Ureter (tissue), 1 donor: ENCODE measurements around the gene PEPD. TPM values are rescaled to one million over a fixed set of nuclear protein-coding genes. Genes with fewer than 3 reads are reported as not detected.

Source experiments
- DNase-seq: peaks from one replicate; pipeline ENCODE4 v3.0.0-alpha.2; 2020; ENCODE audit warnings: low spot score
- total RNA-seq: library from RNA; stranded (reverse); gene quantifications from one replicate; pipeline ENCODE4 v1.2.4, GENCODE V29; 2023
- donor health status: DM: yes; HTN: yes; CAD: no.

Gene PEPD
- total RNA-seq, 1 donor from 2014 or later = 86.6 TPM

DNA sequence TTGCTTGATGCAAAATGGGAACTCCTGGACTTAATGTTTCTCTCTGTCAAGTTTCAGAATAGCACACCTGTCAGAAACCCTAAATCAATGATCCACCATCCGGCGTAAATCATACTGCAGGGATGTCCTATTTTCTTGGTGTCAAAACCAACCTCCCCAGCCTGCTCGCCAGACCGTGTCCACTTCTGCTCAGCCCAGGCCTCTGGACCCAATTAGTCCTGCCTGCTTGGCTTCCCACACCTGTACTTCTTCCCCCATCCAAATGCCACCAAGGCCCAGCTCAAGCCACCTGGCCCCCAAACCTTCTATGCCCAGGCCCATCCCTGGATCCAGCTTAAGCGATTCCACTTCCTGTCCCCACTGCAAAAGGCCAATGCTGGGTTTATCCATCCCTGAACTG is 25.1 kb upstream of the PEPD start:
- no peak for DNase-seq

DNA sequence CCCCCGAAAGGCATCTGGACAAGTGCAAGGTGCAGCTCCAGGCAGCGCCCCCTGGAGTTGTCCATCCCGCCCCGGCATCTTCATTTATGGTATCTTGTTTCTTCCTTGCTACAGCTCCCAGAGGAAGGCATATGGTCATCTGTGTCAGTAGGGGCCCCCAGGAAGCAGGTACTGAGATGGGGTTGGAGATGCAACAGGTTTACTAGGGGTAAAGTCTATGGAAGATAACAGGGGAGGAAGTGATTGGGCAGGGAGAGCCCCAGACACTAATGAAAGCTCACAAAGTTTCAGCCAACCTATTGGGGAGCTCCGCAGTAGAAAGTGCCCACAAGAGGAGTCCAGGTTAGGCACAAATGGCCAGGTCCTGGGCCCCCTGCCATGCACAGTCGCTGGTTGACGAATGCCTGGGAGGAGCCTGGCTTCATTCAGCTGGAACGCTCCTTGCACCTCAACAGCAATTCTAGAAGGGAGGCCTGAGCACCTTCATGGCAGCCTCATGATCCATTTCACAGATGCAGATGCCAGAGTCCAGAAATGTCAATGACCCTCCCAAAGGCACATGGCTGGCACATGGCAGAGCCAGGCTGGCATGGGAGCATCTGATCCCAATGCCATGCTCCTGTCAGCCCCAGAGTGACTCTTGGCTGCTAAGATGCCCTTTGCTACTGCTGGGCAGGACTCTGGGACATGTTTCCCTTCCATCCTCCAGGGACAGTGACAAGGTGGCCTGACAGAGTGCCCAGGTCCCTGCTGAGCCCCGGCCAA is 23.8 kb upstream of the PEPD start:
- no peak for DNase-seq

DNA sequence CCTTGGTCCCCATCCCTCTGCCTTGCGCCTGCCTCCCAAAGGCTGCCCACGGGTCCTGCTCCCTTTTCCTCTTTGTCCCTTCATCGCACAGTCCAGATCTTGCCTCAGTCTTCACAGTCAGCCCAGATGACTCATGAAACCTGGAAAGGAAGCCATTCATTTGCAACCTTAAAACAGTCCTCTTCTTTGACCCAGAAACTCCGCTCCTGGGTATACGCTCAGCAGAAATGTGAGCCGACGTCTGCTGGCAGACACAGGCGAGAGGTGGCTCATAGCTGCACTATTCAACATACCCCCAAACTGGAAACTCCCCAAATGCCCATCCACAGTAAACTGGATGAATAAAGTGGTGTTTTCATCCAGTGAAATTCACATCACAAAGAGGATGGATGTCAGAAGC is 13.6 kb upstream of the PEPD start:
- DNase-seq = no peak

DNA sequence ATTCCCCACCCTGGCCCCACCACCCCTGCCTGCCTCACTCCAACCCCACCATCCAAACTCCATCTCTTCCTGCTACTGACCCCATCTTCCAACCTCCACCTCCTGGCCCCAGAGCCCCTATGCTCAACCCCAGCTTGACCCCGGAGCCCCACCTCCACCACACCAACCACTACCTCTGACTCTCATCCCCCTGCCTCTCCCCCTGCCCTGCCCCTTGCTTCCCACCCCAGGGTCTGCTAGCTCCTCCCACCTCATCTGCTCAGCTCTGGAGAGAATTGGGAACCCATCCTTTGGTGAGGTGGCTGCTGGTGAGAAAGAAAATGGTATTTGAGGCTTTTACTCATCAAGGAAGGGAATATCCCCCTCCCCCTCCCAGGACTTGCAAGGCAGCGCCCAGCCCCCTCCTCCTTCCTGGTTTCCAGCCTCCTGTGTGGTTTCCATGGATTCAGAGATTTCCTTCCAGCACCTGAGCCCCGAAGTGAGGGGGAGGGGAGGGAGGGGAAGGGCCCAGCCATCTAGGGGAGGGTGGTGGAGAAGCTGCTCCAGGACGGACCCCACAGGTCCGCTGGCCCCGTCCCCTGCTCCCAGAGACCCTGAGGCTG is 11.4 kb upstream of the PEPD start:
- no peak for DNase-seq

DNA sequence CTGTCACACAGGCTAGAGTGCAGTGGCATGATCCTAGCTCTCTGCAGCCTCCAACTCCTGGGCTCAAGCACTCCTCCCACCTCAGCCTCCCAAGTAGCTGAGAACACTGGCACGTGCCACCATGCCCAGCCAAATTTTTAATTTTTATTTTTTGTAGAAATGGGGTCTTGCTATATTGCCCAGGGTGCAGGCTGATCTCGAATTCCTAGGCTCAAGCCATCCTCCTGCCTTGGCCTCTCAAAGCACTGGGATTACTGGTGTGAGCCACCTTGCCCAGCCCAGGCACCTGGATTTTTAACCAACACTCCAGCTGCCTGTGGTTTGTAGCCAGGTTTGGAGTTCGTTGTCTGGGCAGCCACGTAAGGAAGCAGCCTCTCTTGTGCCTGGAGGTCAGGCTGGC is 9.3 kb upstream of the PEPD start:
- no peak for DNase-seq

DNA sequence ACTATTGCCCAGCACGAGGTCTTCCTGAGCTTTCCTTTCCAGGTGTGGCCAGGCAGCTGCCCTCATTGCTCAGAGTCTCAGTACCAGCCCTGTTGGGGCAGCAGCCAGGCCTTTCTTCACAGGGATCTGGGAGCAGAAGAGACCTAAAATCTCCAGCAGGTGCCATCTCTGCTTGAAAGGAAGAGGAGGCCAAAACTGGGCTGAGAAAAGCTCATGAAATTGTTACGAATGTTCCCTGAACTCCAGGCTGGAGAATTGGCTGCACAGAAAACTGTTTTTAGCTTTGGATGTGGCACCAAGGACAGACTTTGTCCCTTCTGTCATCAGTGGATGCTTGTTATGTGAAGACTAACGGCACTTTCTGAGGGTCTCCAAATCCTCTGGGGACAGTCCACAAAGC is 8.7 kb upstream of the PEPD start:
- no peak for DNase-seq

DNA sequence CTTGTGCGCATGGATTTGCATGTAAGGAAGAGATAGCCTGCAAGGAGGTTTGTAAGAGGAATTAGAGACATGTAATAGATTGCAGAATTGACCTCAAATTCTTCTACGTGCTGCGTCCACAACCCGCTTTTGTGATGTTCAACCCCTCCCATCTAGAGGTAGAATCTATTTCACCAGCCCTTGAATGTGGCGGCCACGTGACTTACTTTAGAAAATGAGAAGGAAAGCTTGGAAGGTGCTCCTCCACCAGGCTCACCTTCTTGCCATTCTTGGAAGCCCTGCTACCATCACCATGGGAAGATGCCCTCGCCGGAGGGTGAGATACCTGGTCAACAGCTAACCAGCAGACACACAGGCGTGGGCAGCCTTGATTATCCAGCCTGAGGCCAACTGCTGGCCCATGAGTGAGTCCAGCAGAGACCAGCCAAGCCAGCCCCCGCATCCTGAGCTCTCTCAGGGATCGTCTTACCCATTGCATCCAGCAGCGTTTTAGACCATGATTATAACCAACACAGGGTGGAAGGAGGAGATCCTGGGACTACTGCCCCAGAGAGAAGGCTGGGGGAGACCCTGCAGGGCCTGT is 7.6 kb upstream of the PEPD start:
- DNase-seq = no peak

DNA sequence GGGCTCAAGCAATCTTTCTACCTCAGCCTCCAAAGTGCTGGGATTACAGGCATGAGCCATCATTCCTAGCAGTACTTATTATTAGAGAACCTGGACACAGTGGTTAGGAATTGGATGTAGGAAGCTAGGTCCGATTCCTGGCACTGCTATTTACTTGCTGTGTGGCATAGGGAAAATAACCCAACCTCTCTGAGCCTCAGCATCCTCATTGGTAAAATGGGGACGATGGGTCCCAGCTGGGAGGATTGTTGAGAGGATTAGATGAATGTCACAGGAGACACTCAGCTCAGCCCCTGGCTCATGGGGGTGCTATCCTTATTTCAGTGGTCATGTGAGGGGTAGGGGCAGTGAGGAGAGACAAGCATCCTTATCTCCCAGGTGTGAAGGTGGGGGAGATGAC is 6.8 kb upstream of the PEPD start:
- DNase-seq = no peak

DNA sequence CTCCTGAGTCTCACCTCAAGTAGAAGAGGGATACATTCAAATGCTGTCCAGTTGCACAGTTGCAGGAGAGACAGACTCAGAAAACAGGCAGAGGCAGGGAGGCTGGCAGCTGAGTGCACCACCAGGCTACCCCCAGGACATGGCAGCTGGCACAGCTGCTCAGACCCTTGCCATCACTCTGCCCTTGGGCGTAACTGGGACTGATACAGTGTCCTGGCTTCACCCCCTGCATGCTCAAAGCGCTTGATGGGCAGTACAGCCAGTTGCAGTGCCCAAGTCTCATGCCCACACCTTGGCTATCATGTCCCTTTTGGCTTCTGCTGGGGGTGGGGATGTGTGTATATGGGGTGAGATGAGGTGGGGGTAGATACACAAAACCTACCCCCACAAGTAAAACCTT is 5.5 kb upstream of the PEPD start:
- DNase-seq = no peak

DNA sequence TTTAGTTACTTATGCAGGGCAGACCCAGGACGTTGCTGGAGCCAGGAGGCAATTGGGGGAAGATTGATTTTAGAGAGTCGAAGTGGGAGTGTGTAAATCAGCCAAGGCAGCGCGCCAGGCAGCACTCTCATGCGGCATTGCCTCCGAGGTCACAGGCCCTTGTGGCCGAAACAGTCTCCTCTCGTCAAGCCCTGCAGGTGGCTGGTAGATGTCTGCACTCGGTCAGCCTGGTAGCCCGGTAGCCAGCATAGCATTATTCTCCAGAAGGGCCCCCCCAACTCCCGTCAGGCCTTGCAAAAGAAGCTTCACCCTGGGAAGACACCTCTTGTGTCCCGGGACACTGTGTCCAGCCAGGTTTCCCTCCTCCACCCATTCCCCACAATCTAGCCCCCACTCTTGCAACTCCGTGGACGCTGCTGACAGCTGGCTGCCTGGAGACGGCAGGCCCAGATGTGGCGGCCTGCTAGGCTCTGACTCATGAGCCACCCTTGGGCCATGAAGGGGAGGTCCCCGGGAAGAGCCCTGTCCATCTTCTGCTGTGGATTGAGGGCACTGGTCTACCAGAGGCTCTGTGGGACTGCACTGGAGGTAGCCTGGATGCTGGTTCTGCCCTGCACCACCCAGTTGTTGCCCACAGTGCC is 2.6 kb upstream of the PEPD start:
- no peak for DNase-seq

DNA sequence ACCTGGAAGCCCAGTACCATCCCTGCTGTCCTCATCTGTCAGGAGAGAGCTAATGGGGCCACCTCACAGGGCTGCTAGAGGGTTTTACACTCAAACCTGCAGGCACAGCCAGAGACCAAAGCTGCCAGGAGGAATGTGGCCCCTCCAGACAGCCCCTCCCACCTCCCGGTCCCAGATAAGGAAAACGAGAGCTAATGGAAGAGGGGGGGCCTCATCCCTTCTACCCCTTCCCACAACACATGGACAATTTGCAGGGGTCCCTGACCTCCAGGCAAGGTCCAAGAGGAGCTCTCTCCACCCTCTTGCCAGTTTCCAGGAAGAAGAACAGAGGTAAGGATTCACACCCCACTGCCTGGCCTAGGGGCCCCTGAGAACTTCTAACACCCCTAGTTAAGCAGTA is 1.6 kb upstream of the PEPD start:
- DNase-seq = no peak

DNA sequence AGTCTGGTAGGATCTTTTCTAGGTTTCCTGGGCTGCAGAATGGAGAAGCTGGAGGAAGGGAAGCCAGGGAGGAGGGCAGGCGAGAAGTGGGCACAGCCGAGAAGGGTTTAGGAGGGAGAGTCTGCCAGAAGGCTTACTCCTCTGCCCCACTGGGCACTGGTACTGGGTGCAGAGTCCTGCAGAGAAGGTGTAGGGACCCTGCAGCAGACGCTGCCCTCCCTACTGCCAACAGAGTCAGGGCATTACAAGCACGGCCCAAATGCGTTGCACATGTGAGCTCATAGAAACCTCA is 726 bp upstream of the PEPD start:
- DNase-seq = no peak

DNA sequence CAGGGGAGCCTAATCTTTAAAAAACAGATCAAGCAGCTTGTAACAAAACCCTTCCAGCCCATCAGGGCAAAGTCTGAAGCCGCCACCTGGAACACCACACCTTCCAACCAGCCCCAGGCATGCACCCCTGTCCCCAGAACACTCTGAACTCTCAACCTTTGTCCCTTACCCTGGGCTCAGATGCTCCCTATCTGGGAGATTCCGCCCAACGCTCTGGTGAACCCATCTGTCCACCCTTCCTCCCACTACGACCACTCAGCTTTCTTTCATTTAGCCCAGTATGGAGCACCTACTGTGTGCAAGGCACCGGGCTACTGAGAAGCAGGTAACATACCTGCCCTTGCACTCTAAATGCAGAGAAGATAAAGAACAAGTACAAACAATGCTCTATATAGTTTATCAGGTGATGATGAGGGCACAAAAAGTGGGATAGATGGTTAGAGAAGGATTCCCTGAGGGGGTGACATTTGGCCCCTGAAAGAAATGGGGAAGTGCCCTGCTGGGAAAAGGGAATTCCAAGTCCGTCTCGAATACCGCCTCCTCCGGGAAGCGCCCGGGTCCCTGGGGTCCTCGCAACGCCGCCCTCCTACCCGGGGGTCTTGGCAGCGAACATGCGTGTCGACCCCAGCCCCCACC is 629 bp downstream of the PEPD start:
- DNase-seq = no peak

DNA sequence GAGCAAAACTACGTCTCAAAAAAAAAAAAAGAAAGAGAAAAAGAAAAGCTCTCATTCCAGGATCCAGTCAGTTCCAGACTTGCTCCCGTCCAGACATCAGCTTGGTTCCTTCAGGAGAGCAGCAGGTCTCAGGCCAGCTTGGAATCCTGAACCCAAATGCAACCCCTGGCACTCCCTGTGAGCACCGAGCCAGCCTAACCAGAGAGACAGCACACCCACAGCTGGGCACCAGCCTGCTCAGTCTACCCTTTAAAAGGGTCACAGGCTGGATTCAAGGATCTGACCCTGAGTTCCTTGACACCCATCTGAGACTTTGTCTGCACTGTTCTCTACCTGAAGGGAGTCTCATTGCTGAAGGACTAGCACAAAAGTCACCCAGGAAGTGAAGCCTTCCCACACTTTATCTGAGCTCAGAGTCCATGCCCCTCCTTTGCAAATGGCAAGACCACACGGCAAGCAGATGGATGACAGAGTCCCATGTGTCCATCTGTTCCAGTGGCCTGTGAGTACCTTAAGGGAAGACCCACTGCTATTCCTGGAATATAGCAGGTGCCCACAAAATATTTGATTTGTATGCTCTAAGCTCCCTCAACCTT is 1.4 kb downstream of the PEPD start:
- no peak for DNase-seq

DNA sequence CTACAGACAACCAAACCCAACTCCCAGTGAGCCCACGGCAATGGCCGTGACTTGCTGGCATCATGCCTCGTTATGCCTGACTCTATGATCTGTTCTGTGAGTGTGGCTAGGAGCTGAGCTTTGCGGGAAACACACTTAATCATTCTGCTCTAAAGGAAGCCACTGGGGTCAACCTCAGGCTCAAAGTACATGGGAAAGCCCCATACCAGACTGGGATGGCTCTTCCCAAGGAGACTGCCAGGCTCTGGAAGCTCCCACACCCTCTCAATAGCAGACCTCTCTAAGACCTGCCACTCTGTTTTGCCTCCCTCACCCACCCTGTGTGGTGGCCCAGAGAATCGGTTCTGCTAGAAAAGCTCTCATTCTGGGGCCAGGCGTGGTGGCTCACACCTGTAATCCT is 2.2 kb downstream of the PEPD start:
- no peak for DNase-seq

DNA sequence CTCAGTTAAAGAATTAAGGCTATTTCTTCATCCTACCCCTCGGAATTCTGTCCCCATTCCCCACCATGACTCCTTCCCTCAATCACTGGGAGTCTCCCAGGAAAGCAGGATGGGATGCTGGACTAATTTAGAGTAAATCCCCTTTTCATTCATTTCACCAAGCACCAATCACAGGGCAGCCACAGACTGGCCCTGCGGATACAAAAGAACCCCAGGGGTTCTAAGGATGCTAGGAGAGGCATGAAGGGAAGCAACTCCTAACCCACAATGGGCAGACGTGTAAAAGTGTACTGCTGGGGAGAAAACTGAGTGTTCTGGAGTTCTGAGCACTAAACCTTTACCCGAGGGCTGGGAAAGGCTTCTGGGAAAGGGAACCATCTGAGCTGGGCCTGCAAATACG is 3.0 kb downstream of the PEPD start:
- no peak for DNase-seq

DNA sequence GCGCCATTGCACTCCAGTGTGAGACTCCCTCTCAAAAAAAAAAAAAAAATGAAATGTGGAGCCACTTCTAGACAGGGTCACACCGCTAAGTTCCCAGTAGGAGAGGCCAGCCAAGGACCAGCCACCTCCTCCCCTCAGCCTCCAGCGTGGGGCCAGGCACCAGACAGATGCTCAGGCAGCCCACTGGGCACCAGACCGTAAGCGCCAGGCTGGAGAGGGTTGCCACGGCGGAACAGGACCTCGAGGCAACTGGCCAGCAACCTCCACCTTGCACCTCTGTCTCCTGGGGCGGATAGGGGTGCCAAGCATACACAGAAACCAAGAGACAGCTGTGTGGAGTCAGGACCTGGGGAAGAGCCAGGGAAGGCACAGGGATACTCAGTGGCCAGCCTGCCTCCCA is 3.7 kb downstream of the PEPD start:
- DNase-seq = no peak

DNA sequence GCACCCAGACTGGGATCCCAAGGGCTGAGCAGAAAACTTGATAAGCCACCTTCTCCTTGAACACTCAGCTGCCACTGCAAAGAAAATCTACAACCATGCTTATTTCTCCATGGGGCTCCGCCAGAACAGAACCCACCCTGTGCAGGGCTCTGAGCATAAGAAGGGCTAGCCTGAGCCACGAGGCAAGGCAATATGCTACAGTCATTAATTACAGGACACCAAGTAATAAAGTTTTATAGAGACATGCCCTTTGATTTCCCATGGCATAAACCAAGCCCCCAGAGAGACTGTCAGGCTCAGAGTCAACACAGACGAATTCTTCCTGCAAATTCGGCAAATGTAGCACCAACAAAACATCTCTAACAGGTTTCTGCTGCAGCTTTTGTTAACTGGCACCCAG is 5.7 kb downstream of the PEPD start:
- no peak for DNase-seq

DNA sequence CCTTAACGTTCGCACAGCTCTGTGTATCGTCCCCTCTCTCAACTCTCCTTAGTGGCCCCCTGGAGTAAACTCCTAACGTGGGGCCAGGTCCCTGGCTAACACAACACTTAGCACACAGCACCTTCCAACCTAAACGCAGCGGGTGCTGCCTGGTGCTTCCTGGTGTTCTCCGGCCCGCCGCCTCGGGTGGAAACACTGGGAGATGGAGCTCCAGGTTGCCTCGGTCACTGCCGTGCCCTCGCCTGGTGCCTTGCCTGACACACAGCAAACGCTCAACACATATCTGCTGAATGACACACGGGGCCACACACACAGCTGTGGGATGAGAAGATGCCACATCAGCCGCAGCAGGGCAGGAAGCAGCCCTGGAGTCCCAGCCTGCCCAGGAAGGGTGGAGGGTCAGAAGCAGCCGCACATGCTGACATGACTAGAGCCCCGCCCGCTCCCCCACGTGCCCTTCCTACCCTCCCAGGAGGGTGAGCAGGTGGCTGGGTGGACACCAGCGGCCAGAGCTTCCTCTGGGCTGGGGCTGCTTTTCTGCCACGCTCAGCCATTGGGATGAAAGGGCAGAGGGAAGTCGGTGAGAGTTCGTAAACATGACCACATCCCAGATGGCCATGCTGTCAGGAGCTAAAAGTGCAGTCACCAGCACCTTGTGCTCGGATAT is 6.6 kb downstream of the PEPD start:
- no peak for DNase-seq

DNA sequence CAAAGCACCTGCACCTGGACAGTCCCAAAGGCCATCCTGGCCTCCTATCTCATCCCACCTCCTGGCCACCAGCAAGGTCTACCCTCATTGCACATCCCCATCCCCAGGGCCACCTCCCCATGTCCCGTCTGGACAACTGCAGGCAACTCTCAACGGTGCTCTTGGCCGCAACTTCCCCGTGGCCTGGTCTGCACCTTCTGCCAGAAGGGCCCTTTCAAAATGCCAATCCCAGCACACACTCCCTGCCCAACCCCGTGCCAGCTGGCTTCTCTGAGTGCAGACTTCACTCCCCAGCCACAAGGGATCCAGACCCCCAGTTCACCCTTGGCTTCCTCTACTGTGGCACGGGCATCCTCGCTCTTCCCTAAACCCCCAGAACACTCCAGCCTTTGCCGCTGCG is 8.2 kb downstream of the PEPD start:
- no peak for DNase-seq

DNA sequence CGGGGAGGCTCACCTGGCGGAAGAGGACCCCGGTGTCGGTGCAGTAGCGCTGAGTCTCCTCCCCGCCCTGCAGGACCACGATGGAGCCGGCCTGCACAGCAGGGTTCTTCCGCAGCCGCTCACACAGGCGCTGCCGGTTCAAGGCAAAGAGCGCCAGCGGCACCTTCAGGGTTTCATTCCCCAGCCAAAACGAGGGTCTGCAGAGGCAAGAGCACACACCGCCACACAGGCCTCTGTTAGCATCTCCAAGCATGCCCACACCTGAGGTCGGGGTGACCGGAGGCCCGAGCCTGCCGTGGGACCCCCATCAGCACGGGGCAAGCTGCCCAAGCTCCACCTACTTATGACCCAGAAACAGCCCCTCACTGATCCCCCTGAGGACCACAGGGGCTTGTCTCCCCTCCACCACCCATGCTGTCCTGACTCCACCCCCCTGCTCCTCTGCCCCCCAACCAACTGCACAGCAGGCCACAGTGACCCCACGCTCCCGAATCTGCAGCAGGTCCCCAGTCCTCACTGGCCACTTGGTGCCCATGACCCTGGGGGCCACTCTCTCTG is 8.9 kb downstream of the PEPD start:
- no peak for DNase-seq

DNA sequence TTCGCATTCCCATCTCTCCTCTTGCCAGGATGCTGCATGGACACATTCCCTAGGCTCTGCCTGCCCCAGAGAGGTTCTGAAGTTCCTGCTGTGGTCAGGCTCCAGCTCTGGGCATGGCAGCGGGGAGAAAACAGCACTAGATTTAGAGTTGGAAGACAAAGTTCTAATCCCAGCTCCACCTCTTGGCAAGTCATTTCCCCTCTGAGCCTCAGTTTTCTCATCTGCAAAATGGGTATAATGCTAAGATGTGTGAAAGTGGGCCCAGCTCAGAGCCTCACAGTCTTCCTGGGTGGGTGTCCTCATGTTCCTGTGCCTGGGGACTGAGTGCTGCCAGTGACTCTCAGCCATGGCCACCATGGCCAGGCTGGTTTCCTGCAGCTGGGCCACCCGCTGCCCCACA is 9.6 kb downstream of the PEPD start:
- DNase-seq = no peak
